Measurements from ENCODE around the gene EHF. TPM values are rescaled to one million over a fixed set of nuclear protein-coding genes. Genes with fewer than 3 reads are reported as not detected.

The EHF gene
- total and polyA plus RNA-seq, 2 of the 13 experiments (the other 11 are each of a cell fraction or from before 2014, with no cell fraction given): 0.04 to 0.46 TPM

- Histone ChIP-seq H3K79me2 (ENCODE audit: insufficient read depth, low read length) (no peaks in the 10 kb centered on the region), H3K4me2 (ENCODE audit: low read depth, low read length) (no peak overlapping the region), H3K4me1 (ENCODE audit: insufficient read depth, low read length) (peaks cover 30% of the 10 kb centered on the region), H3K4me3 (replicated peaks in 1 of 3; ENCODE audit: insufficient read depth in 1 of 3, low read depth in 2 of 3, low read length in 3 of 3) (no peak overlapping the region), H3K36me3 (replicated peaks in 1 of 2; ENCODE audit: control insufficient read depth in 1 of 2, insufficient read depth in 2 of 2, low read length in 2 of 2) (no peaks in the 10 kb centered on the region), H3K9ac (ENCODE audit: insufficient read depth, low read depth, low read length) (no peak overlapping the region), H3K27me3 (ENCODE audit: control insufficient read depth in 1 of 2, insufficient read depth in 2 of 2, low read length in 2 of 2) (no peaks in the 10 kb centered on the region), H3K9me3 (ENCODE audit: low read length) (no peaks in the 10 kb centered on the region), H4K20me1 (ENCODE audit: insufficient read depth, low read length) (no peaks in the 10 kb centered on the region), H3K27ac (ENCODE audit: extremely low read length, insufficient read depth, low read length) (no peak overlapping the region), H2AFZ (ENCODE audit: low read length) (no peak overlapping the region)
- FAIRE-seq (no peak), ATAC-seq (no peak), DNase-seq (ENCODE audit: low spot score) (no peak)
- intact Hi-C loops (cut with micrococcal nuclease; ENCODE audit: unreplicated experiment): no loop called here
- BruUV-seq (replicated peaks): no TSS peak
- CTCF ChIA-PET (ENCODE audit: low intra/inter-chr PET ratio, low total read pairs): no interaction called here
- in situ Hi-C loops (cut with HindIII; ENCODE audit: extremely low pct_ligation_motif_present, low pct_unique_long_range_greater_than_20kb): no loop called here
- 67% methylated on average over 6 of the region's 7 CpGs for WGBS (ENCODE audit: low lambda C conversion rate)
- POLR2A ChIA-PET: interaction anchor here (1.2 kb wide), 1 partner anchor 16 kb away, joined by 3 read pairs; no protein-coding TSS in a partner anchor
- no peak for TF ChIP-seq DMTF1 (CRISPR knock-in tag; IDR thresholded peaks at IDR 0.05)
- TF ChIP-seq MXD4 (CRISPR knock-in tag; IDR thresholded peaks at IDR 0.05): no peak
- TF ChIP-seq ZNF232 (CRISPR knock-in tag; IDR thresholded peaks at IDR 0.05; ENCODE audit: borderline replicate concordance): no peak
- no peak for TF ChIP-seq TOPORS (CRISPR knock-in tag; IDR thresholded peaks at IDR 0.05)
- TF ChIP-seq KDM4B (CRISPR knock-in tag; IDR thresholded peaks at IDR 0.05): no peak
- no peak for TF ChIP-seq ZEB1 (IDR thresholded peaks at IDR 0.05; ENCODE audit: insufficient replicate concordance, low read depth)
- no peak for TF ChIP-seq KLF13 (CRISPR knock-in tag; IDR thresholded peaks at IDR 0.05)
- no peak for TF ChIP-seq NFYB (CRISPR knock-in tag; IDR thresholded peaks at IDR 0.05)
- TF ChIP-seq HNRNPK (IDR thresholded peaks at IDR 0.05; ENCODE audit: low read depth, low read length, poor library complexity, severe bottlenecking): no peak
- no peak for TF ChIP-seq ZNF33A (CRISPR knock-in tag; IDR thresholded peaks at IDR 0.05; ENCODE audit: borderline replicate concordance)
- no peak for TF ChIP-seq ZNF121 (CRISPR knock-in tag; IDR thresholded peaks at IDR 0.05)
- no peak for TF ChIP-seq SAFB2 (CRISPR knock-in tag; IDR thresholded peaks at IDR 0.05; ENCODE audit: borderline replicate concordance, low read depth)
- no peak for TF ChIP-seq U2AF1 (optimal IDR thresholded peaks at IDR 0.05; ENCODE audit: low read depth, low read length)
- TF ChIP-seq ZSCAN20 (CRISPR knock-in tag; IDR thresholded peaks at IDR 0.05; ENCODE audit: borderline replicate concordance): no peak
- no peak for TF ChIP-seq MTF1 (CRISPR knock-in tag; IDR thresholded peaks at IDR 0.05)
Measured at GRCh38 chr11:34616830-34617504, 3.9 kb upstream of the EHF start.

Measured in HepG2 (cell line).